Tibial nerve (tissue), 4 donors: ENCODE results near the gene CXCR6. TPM values are rescaled to one million over a fixed set of nuclear protein-coding genes. Genes with fewer than 3 reads are reported as not detected.
A peak's percentile ranks its signal among the peaks of the same experiment; 100 is the strongest.
"Not testable (repeated sequence)": the region's sequence is repeated elsewhere in the genome, so short reads cannot be mapped to it uniquely, and the experiment has no call there.

Experiments used
- DNase-seq, 2 donors: peaks; one replicate each; pipeline ENCODE4 v3.0.0-alpha.2; 2019; ENCODE audit warnings: low spot score in 2 of 2
- H3K27ac ChIP-seq, 4 donors: fragments of 200-600 bp; sonication (generic) in 3 of 4; one replicate each; pipeline ENCODE4 v1.5.1; 2017 to 2019; ENCODE audit warnings: mild to moderate bottlenecking in 1 of 4
- H3K27me3 ChIP-seq, 2 donors: fragments of 200-600 bp; sonication (generic) in 1 of 2; one replicate each; pipeline versions ENCODE4 v1.5.1 to v1.6.0; 2017 to 2019
- H3K36me3 ChIP-seq, 3 donors: fragments of 200-600 bp; sonication (generic); one replicate each; pipeline ENCODE4 v1.5.1; 2018 to 2019
- H3K4me1 ChIP-seq, 4 donors: fragments of 200-600 bp; sonication (generic) in 3 of 4; one replicate each; pipeline ENCODE4 v1.5.1; 2017 to 2019
- H3K4me3 ChIP-seq, 4 donors: fragments of 200-600 bp; sonication (generic) in 3 of 4; one replicate each; pipeline ENCODE4 v1.5.1; 2017 to 2019; ENCODE audit warnings: mild to moderate bottlenecking in 1 of 4, moderate library complexity in 1 of 4
- H3K9me3 ChIP-seq, 4 donors: fragments of 200-600 bp; sonication (generic) in 3 of 4; one replicate each; pipeline ENCODE4 v1.5.1; 2017 to 2019
- EP300 ChIP-seq, 2 donors: sonication (generic); formaldehyde crosslinking; IDR thresholded peaks; one replicate each; pipeline ENCODE4 v1.6.1; 2017; ENCODE audit warnings: antibody characterized with exemption in 2 of 2, mild to moderate bottlenecking in 1 of 2
- POLR2A ChIP-seq, 2 donors: fragments of 450-650 bp; IDR thresholded peaks; one replicate each; pipeline ENCODE4 v1.6.1; 2017; ENCODE audit warnings: antibody characterized with exemption in 2 of 2, mild to moderate bottlenecking in 2 of 2, moderate library complexity in 2 of 2
- WGBS, 2 donors: methylation state at CpG; one replicate each; pipeline ENCODE4 v1.1.5; 2018; 5-methylcytosine and 5-hydroxymethylcytosine counted together
- small RNA-seq: library from RNA; depleted of rRNA; stranded (forward); fragments of <200 nt; gene quantifications from one replicate; pipeline ENCODE3, GENCODE V24; 2016
- total RNA-seq, 4 donors: library from RNA; depleted of rRNA; stranded (reverse); fragments of >200 nt; gene quantifications; one replicate each; pipeline ENCODE4 v1.1.0, GENCODE V29; 2016
- TF ChIP-seq, protein P1 (sequence below), 5 experiments: fragments of 200-600 bp in 3 of 5; fragments of 450-650 bp in 2 of 5; sonication (generic) in 3 of 5; IDR thresholded peaks; one replicate each; pipeline ENCODE4 v1.5.1; 2016 to 2019; ENCODE audit warnings: antibody characterized with exemption in 5 of 5, mild to moderate bottlenecking in 3 of 5, moderate library complexity in 2 of 5

The CXCR6 gene
- total RNA-seq, 4 donors from 2014 or later: 0.87 to 2.7 (median 2.1) TPM; not detected in 1

DNA sequence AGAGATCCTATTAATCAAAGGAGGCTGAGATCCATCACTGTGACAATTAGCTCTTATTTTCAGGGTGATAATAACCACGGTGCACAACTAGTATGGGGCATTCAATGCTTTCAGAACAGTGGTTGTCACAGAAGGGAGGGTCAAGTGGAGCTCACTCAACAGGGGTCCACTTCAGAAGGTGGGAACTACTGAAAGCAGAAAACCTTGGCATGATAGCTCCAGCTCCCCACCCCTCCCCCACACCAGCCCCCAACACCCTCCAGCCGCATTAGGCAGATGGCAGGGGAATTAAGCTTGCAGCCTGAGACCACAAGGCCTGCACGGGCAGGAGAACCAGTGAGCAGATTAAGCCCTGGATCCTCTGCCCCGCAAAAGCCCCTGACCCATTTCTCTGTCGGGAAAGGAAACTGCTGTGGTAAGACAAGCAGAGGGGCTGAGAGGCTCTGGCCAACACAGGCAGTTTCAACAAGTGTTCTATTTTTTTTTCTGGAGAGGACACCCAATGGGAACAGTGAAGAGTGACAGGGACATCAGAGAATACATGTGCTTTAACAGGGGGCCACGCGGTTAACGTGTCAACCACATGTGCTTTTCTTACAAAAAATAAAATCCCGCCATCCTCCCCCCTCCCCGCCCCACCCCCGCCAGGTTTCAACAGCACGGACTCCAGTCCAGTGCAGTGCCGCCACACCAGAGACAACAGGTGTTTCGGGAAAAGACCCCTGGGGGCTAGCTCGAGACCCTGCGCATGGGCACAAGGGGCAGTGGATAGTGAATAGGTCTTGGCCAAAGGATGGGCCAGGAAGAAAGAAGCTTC lies 51.4 kb downstream of the CXCR6 start:
- Histone ChIP-seq H3K9me3 (no peaks in the 10 kb centered on the region), H3K4me3 (peak overlapping the region; percentile 59 to 94 (median 74)), H3K27me3 (no peaks in the 10 kb centered on the region), H3K27ac (peak overlapping the region; percentile 78 to 98 (median 92)), H3K36me3 (no peaks in the 10 kb centered on the region), H3K4me1 (peaks cover 0 to 38% (median 34%) of the 10 kb centered on the region in 4 donors)
- no peak for DNase-seq
- 15 to 16% methylated on average over 12 to 16 of the region's 16 CpGs for WGBS, 2 donors
- TF ChIP-seq, protein P1, sequence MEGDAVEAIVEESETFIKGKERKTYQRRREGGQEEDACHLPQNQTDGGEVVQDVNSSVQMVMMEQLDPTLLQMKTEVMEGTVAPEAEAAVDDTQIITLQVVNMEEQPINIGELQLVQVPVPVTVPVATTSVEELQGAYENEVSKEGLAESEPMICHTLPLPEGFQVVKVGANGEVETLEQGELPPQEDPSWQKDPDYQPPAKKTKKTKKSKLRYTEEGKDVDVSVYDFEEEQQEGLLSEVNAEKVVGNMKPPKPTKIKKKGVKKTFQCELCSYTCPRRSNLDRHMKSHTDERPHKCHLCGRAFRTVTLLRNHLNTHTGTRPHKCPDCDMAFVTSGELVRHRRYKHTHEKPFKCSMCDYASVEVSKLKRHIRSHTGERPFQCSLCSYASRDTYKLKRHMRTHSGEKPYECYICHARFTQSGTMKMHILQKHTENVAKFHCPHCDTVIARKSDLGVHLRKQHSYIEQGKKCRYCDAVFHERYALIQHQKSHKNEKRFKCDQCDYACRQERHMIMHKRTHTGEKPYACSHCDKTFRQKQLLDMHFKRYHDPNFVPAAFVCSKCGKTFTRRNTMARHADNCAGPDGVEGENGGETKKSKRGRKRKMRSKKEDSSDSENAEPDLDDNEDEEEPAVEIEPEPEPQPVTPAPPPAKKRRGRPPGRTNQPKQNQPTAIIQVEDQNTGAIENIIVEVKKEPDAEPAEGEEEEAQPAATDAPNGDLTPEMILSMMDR (IDR thresholded peaks at IDR 0.05): no peak
- TF ChIP-seq POLR2A (IDR thresholded peaks at IDR 0.05) (no peak), EP300 (IDR thresholded peaks at IDR 0.05) (no peak)

DNA sequence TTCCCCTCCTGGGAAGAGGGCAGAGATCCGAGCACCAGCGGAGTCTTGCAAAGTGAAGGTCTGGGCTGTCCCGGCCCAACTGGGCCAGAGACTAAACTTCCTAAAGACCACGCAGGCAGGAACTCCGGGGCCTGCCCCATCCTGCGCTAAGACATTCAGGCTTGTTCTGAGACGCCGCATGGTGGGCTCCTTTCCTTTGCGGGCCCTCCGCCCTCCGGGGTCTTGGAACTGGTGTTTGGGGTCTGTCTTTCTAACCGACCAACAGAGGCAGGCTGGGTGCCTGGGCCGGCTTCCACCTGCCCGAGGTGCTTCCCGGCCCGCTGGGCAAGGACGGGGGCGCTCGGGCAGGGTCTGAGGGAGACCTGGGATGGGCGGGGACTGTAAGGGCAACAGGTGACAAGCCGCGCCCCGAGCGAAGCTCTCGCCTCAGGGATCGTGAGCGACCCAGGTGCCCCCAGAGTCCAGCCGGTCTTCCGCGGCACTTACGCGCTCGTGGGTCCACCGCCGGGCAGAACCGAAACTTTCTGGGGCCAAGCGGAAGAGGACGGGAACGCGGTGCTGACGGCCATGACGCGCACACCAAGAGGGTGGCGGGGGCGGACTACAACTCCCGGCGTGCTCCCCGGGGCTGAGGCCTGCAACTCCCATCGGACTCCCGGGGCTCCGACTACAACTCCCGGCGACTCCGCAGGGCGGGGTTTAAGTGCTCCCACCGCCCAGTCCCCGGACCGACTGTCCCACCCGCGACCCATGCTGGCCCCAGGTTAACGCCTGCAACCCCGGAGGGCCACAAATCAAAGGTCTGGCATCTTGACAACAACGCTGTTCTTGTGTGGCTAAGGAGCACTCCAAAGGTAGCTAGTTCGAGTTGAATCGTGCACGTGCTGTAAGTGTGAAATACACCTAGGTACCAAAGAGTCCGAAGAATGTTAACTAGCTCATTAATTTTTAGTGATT lies 52.2 kb downstream of the CXCR6 start, which contains the start of gene FYCO1:
Gene FYCO1, minus strand, starts transcription at position 589 of the 957 bp plus-strand sequence. CDS start 10,914 bp downstream, outside the sequence.
- H3K4me3 ChIP-seq: peak within 1 kb of the TSS; percentile 59 to 94 (median 74)

DNA sequence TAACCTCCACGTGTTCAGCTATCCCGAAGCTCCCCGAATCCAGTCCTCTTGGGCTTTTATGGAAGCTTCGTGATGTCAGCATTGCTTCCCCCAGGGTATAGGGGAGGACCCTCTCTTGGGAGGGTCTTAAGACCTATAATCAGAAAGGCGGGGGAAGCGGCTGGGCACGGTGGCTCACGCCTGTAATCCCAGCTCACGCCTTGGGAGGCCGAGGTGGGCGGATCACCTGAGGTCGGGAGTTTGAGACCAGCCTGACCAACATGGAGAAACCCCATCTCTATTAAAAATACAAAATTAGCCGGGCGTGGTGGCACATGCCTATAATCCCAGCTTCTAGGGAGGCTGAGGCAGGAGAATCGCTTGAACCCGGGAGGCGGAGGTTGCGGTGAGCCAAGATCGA lies 54.2 kb downstream of the CXCR6 start:
- H3K27ac ChIP-seq, H3K9me3 ChIP-seq, H3K27me3 ChIP-seq, H3K4me3 ChIP-seq, H3K36me3 ChIP-seq, DNase-seq: not testable (repeated sequence)
- WGBS, 2 donors: 91% methylated on average over 19 of the region's 19 CpGs
- peaks cover 0 to 32% (median 25%) of the 10 kb centered on the region in 4 donors for H3K4me1 ChIP-seq

More for the DNA sequence above, 52.2 kb downstream of the CXCR6 start, which contains the start of gene FYCO1:
- H3K27ac ChIP-seq: peak within 1 kb of the TSS; percentile 78 to 98 (median 92)
- 6 to 8% methylated on average over 18 to 22 of the region's 67 CpGs for WGBS, 2 donors
- DNase-seq: peak; percentile 87 to 92
- no peaks in the 10 kb centered on the region for H3K27me3 ChIP-seq
- H3K36me3 ChIP-seq: no peaks in the 10 kb centered on the region
- TF ChIP-seq, protein P1 (IDR thresholded peaks at IDR 0.05): peak in 1 of 5 experiments; percentile 24
- peak in 1 of 2 donors; percentile 87 for TF ChIP-seq EP300 (IDR thresholded peaks at IDR 0.05)
- peak in 1 of 2 donors; percentile 59 for TF ChIP-seq POLR2A (IDR thresholded peaks at IDR 0.05)
- H3K9me3 ChIP-seq: no peaks in the 10 kb centered on the region
- H3K4me1 ChIP-seq: peaks cover 0 to 38% (median 32%) of the 10 kb centered on the region in 4 donors

DNA sequence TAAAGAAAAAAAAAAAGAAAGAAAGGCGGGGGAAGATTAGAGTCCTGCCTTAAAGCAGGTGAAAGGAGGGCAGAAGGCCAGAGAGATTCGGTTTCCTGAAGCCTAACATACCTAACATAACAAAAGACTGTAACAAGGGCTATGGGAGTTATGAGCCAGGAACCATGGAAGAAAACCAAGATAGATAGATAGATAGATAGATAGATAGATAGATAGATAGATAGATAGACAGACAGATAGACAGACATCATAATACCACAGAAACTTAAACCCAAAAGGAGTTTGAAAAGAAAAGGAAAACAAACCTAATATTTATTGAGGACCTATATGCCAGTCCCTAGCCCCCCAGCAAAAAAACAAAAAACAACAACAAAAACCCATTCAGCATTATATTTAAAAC lies 54.7 kb downstream of the CXCR6 start:
- H3K4me1 ChIP-seq: peaks cover 0 to 27% (median 21%) of the 10 kb centered on the region in 4 donors
- H3K4me3 ChIP-seq: no peak overlapping the region
- H3K9me3 ChIP-seq: no peaks in the 10 kb centered on the region
- TF ChIP-seq POLR2A (IDR thresholded peaks at IDR 0.05) (no peak), EP300 (IDR thresholded peaks at IDR 0.05) (no peak)
- TF ChIP-seq, protein P1 (IDR thresholded peaks at IDR 0.05): no peak
- H3K36me3 ChIP-seq: no peaks in the 10 kb centered on the region
- no peak overlapping the region for H3K27ac ChIP-seq
- WGBS, 2 donors: 82 to 89% methylated on average over 2 of the region's 2 CpGs
- no peak for DNase-seq
- no peaks in the 10 kb centered on the region for H3K27me3 ChIP-seq

Small RNA genes lying within 50 kb of the gene (small RNA-seq; reads per million reads assigned to genes)
- not detected for gene RF00019

Other genes starting within 250 kb of the CXCR6 start
- 10 to 100 TPM; 13.4 to 26.1 (median 21.5) TPM for gene SLC6A20, start 146.9 kb upstream of the CXCR6 start, total RNA-seq
- 10 to 100 TPM; 12.6 to 32.2 (median 21.3) TPM for gene LZTFL1, start 101.3 kb upstream of the CXCR6 start, total RNA-seq
- under 1 TPM in 1 of 4 donors, not detected in 3; 0.78 TPM for gene CCR9, start 56.9 kb upstream of the CXCR6 start, total RNA-seq
- 10 to 100 TPM; 61.7 to 85.2 (median 67.9) TPM for gene FYCO1, start 52.4 kb downstream of the CXCR6 start, total RNA-seq
- not detected for gene XCR1, start 84.0 kb downstream of the CXCR6 start, total RNA-seq